Right lobe of liver (tissue), 4 donors: ENCODE measurements around the gene CHMP1B.

ENCODE experiments used
- CTCF ChIP-seq, 4 donors: fragments of 200-600 bp in 3 of 4; fragments of 450-650 bp in 1 of 4; IDR thresholded peaks; one replicate each; pipeline versions ENCODE4 v1.5.1 to v1.8.0; 2016 to 2022; ENCODE audit warnings: antibody characterized with exemption in 4 of 4, mild to moderate bottlenecking in 2 of 4
- POLR2A ChIP-seq: fragments of 450-650 bp; IDR thresholded peaks from one replicate; pipeline ENCODE4 v1.6.1; 2017; ENCODE audit warnings: antibody characterized with exemption, mild to moderate bottlenecking
- donor health status: DM: no; HTN: no; CAD: no.
- donor health status: DM: no; HTN: no; CAD: no.
- donor health status: DM: no; HTN: yes; CAD: no.

- no peak for TF ChIP-seq POLR2A
- no peak for TF ChIP-seq CTCF (IDR thresholded peaks at IDR 0.05)
These were observed 51.5 kb downstream of the CHMP1B start for GRCh38 chr18:11902522-11903292.
